ENCODE data around the gene MYOCD. TPM values are rescaled to one million over a fixed set of nuclear protein-coding genes. Genes with fewer than 3 reads are reported as not detected.

Gene MYOCD, protein sequence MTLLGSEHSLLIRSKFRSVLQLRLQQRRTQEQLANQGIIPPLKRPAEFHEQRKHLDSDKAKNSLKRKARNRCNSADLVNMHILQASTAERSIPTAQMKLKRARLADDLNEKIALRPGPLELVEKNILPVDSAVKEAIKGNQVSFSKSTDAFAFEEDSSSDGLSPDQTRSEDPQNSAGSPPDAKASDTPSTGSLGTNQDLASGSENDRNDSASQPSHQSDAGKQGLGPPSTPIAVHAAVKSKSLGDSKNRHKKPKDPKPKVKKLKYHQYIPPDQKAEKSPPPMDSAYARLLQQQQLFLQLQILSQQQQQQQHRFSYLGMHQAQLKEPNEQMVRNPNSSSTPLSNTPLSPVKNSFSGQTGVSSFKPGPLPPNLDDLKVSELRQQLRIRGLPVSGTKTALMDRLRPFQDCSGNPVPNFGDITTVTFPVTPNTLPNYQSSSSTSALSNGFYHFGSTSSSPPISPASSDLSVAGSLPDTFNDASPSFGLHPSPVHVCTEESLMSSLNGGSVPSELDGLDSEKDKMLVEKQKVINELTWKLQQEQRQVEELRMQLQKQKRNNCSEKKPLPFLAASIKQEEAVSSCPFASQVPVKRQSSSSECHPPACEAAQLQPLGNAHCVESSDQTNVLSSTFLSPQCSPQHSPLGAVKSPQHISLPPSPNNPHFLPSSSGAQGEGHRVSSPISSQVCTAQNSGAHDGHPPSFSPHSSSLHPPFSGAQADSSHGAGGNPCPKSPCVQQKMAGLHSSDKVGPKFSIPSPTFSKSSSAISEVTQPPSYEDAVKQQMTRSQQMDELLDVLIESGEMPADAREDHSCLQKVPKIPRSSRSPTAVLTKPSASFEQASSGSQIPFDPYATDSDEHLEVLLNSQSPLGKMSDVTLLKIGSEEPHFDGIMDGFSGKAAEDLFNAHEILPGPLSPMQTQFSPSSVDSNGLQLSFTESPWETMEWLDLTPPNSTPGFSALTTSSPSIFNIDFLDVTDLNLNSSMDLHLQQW
- total RNA-seq (4.0 TPM), polyA plus RNA-seq (ENCODE audit: insufficient read depth, low read depth, low replicate concordance) (0.58 TPM)
- long read RNA-seq, donor 1 = 0 reads
- long read RNA-seq, donor 2 = 0 reads
- long read RNA-seq, donor 3 = 0 reads
- long read RNA-seq, donor 4 = 0 reads
- long read RNA-seq, donor 5 = 0 reads
- long read RNA-seq, donor 6 = 0 reads
- long read RNA-seq, donor 7, partial matches to known transcripts = 0 of 3 reads
- long read RNA-seq, donor 7, other reads (novel, unspliced or antisense) = 3 of 3 reads
- long read RNA-seq, donor 8 = 0 reads
- long read RNA-seq, donor 9 = 0 reads
- long read RNA-seq, donor 10 = 0 reads

DNA sequence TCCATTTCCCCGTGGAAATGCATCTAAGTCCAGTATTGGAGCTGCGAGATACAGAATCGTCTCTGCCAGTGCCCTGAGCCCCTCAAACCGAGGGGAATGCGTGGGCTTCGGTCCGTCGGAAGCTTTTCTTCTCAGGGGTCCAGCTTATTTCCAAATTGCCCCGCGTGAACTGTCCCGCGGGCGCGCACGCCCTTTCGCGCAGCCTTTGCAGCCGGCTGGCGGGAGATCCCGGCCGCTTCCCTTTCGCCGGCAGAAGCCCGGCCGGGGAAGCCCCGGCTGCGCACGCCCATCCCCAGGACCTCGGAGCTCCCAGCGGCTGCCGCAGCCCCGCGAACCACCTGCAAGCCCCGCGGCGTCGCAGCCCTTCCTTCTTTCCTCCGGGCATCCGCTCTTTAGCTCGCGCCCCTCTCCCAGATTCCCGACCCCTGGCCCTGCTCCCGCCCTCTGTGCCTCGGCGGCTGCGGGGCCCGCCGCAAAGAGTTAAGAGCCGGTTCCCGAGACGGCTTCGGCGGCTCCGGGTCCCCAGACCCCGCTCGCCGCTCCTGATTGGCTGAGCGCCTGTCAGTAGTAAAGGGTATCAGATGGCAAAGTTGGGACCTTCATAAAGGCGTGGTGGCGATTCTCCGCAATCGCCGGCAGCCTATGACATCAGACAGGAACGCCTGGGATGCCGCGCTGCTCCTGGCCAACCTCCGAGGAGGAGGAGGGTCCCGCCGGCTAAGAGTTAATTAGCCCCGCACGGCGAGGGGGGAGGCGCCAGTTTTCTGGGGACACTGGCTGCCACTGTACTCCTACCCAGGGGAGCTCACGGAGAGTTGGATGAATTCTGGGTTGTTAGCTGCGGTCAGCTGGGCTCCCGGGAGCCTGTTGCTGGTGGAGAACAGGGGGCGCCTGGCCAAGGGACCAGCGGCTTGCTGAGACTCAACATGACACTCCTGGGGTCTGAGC lies at the start of gene MYOCD:
Gene MYOCD (plus strand): TSS at position 628 of the 948 bp plus-strand sequence. CDS start 299 bp downstream, at position 927.
- intact Hi-C loops (cut with DNase I) = loop anchor here (5.0 kb wide), 1 partner anchor 408 kb away; no protein-coding TSS in a partner anchor
- Histone ChIP-seq H3K9me3 (ENCODE audit: control insufficient read depth in 2 of 3, insufficient read depth in 1 of 3, low read length in 3 of 3) (no peaks in the 10 kb centered on the region), H3K9ac (ENCODE audit: low read length in 3 of 3) (peak within 1 kb of the TSS in 2 of 3 donors; percentile 13 to 51), H3K36me3 (ENCODE audit: control insufficient read depth in 2 of 3, insufficient read depth in 3 of 3, low read length in 3 of 3) (no peaks in the 10 kb centered on the region), H3K27ac (ENCODE audit: low read depth in 2 of 2, low read length in 2 of 2) (no peak within 1 kb of the TSS), H3K4me3 (ENCODE audit: low read length in 3 of 3) (peak within 1 kb of the TSS; percentile 59 to 67 (median 65)), H3K4me1 (ENCODE audit: control insufficient read depth in 2 of 3, insufficient read depth in 2 of 3, low read depth in 1 of 3, low read length in 3 of 3) (no peaks in the 10 kb centered on the region), H3K27me3 (ENCODE audit: control insufficient read depth, insufficient read depth, low read length) (peaks cover 8% of the 10 kb centered on the region)
- TF ChIP-seq, protein P1, sequence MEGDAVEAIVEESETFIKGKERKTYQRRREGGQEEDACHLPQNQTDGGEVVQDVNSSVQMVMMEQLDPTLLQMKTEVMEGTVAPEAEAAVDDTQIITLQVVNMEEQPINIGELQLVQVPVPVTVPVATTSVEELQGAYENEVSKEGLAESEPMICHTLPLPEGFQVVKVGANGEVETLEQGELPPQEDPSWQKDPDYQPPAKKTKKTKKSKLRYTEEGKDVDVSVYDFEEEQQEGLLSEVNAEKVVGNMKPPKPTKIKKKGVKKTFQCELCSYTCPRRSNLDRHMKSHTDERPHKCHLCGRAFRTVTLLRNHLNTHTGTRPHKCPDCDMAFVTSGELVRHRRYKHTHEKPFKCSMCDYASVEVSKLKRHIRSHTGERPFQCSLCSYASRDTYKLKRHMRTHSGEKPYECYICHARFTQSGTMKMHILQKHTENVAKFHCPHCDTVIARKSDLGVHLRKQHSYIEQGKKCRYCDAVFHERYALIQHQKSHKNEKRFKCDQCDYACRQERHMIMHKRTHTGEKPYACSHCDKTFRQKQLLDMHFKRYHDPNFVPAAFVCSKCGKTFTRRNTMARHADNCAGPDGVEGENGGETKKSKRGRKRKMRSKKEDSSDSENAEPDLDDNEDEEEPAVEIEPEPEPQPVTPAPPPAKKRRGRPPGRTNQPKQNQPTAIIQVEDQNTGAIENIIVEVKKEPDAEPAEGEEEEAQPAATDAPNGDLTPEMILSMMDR (IDR thresholded peaks at IDR 0.05; ENCODE audit: borderline replicate concordance, extremely low read depth, insufficient read depth) = no peak
- peak; percentile 68 to 79 (median 75) for DNase-seq
- FAIRE-seq = no peak

DNA sequence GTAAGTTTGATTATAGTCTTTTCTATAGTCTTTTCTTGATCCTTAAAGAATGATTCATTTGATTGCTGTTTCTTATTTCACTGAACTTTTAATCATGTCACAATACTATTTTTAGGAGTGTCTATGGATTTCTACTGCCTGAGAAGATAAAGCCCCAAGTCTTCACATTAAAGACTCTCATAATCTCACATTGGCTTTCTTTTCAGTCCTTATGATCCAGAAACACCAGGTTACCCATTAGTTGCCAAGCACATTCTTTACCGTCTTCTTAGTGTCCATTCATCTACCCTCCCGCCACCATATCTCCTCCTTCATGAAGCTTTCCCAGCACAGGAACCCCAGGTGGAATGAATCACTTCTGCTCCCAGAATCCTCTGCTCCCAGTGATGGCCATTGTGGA lies 49.5 kb upstream of the MYOCD start:
- Histone ChIP-seq H3K4me3 (ENCODE audit: low read length in 3 of 3) (no peak overlapping the region), H3K27me3 (ENCODE audit: control insufficient read depth, insufficient read depth, low read length) (no peaks in the 10 kb centered on the region), H3K9ac (ENCODE audit: low read length in 3 of 3) (no peak overlapping the region), H3K36me3 (ENCODE audit: control insufficient read depth in 2 of 3, insufficient read depth in 3 of 3, low read length in 3 of 3) (no peaks in the 10 kb centered on the region), H3K9me3 (ENCODE audit: control insufficient read depth in 2 of 3, insufficient read depth in 1 of 3, low read length in 3 of 3) (no peaks in the 10 kb centered on the region), H3K4me1 (ENCODE audit: control insufficient read depth in 2 of 3, insufficient read depth in 2 of 3, low read depth in 1 of 3, low read length in 3 of 3) (no peaks in the 10 kb centered on the region), H3K27ac (ENCODE audit: low read depth in 2 of 2, low read length in 2 of 2) (no peak overlapping the region)
- no peak for FAIRE-seq
- TF ChIP-seq, protein P1 (IDR thresholded peaks at IDR 0.05; ENCODE audit: borderline replicate concordance, extremely low read depth, insufficient read depth) = no peak
- DNase-seq = no peak
- intact Hi-C loops (cut with DNase I) = no loop called here

DNA sequence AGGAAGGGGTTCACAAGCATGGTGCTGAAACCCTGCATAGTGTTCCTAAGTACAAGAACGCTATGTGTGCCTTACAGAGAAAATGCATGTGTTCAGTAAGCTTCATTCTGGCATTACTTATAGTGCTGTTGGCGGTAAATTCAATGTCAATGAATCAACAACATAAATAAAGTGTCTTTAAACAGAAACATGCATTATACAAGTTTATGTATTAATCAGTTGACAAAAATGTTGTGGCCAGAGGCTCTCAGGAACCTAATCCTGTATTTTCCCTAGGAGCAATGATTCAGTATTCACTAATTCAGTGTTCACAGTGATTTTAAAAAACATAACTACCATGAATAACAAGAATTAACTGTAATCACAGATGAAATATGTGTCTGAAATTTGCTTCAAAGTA lies 47.1 kb upstream of the MYOCD start:
- H3K4me1 ChIP-seq (ENCODE audit: control insufficient read depth in 2 of 3, insufficient read depth in 2 of 3, low read depth in 1 of 3, low read length in 3 of 3) = no peaks in the 10 kb centered on the region
- H3K27ac ChIP-seq (ENCODE audit: low read depth in 2 of 2, low read length in 2 of 2) = no peak overlapping the region
- FAIRE-seq (no peak), DNase-seq (no peak)
- H3K4me3 ChIP-seq (ENCODE audit: low read length in 3 of 3) = no peak overlapping the region
- no peaks in the 10 kb centered on the region for H3K9me3 ChIP-seq (ENCODE audit: control insufficient read depth in 2 of 3, insufficient read depth in 1 of 3, low read length in 3 of 3)
- no peak overlapping the region for H3K9ac ChIP-seq (ENCODE audit: low read length in 3 of 3)
- intact Hi-C loops (cut with DNase I) = no loop called here
- no peaks in the 10 kb centered on the region for H3K27me3 ChIP-seq (ENCODE audit: control insufficient read depth, insufficient read depth, low read length)
- H3K36me3 ChIP-seq (ENCODE audit: control insufficient read depth in 2 of 3, insufficient read depth in 3 of 3, low read length in 3 of 3) = no peaks in the 10 kb centered on the region
- TF ChIP-seq, protein P1 (IDR thresholded peaks at IDR 0.05; ENCODE audit: borderline replicate concordance, extremely low read depth, insufficient read depth) = no peak

Measured in kidney (tissue), 22 donors.